WTC11 (cell line): ENCODE data around the gene AOAH. TPM values are rescaled to one million over a fixed set of nuclear protein-coding genes. Genes with fewer than 3 reads are reported as not detected.

Experiments used
- ATAC-seq: fragments of 200-7000 bp; cut with Tn5 transposase; 2 replicates; pipeline ENCODE4 v1.10.0; 2021; ENCODE audit warnings: mild to moderate bottlenecking, moderate library complexity
- CTCF ChIA-PET: fragments of 300-600 bp; sonication (Branson Sonifier 250); formaldehyde crosslinking; loops from one replicate; lab custom pipeline; 2021; ENCODE audit warnings: antibody characterized with exemption; lab: Charles Lee
- POLR2A ChIA-PET: fragments of 350-600 bp; sonication (Branson Sonifier 250); formaldehyde crosslinking; loops from one replicate; lab custom pipeline; 2021; ENCODE audit warnings: antibody characterized with exemption; lab: Charles Lee
- DNase-seq: peaks from one replicate; pipeline ENCODE4 v3.0.0; 2021; ENCODE audit warnings: low spot score
- H3K27ac Mint-ChIP-seq: 2 replicates; pipeline ENCODE4 v1.8.0; 2021; ENCODE audit warnings: mixed read lengths
- H3K27me3 Mint-ChIP-seq: 2 replicates; pipeline ENCODE4 v1.8.0; 2021; ENCODE audit warnings: low read depth, mild to moderate bottlenecking, moderate library complexity, mixed read lengths
- H3K36me3 Mint-ChIP-seq: 2 replicates; pipeline ENCODE4 v1.8.0; 2021; ENCODE audit warnings: mixed read lengths
- H3K4me1 Mint-ChIP-seq: 2 replicates; pipeline ENCODE4 v1.8.0; 2022; ENCODE audit warnings: mixed read lengths
- H3K4me3 Mint-ChIP-seq: 2 replicates; pipeline ENCODE4 v1.8.0; 2021; ENCODE audit warnings: mild to moderate bottlenecking, moderate library complexity, mixed read lengths
- H3K9me3 Mint-ChIP-seq: 2 replicates; pipeline ENCODE4 v1.8.0; 2021; ENCODE audit warnings: mixed read lengths
- AR ChIP-seq: fragments of 250-450 bp; sonication (Bioruptor Pico); IDR thresholded peaks from 2 replicates; pipeline ENCODE4 v1.9.0; 2021; ENCODE audit warnings: mild to moderate bottlenecking
- ATF6 ChIP-seq: sonication (generic); formaldehyde crosslinking; IDR thresholded peaks from 2 replicates; pipeline ENCODE4 v1.8.1; 2023; ENCODE audit warnings: mild to moderate bottlenecking, missing genetic modification reagents
- CREM ChIP-seq: sonication (generic); formaldehyde crosslinking; IDR thresholded peaks from 2 replicates; pipeline ENCODE4 v1.8.1; 2022; ENCODE audit warnings: mild to moderate bottlenecking, missing genetic modification reagents, moderate library complexity
- E2F4 ChIP-seq: sonication (generic); formaldehyde crosslinking; IDR thresholded peaks from 2 replicates; pipeline ENCODE4 v1.8.1; 2022; ENCODE audit warnings: low read depth, mild to moderate bottlenecking, moderate library complexity, missing genetic modification reagents, borderline replicate concordance
- EMX1 ChIP-seq: fragments of 250-450 bp; sonication (Bioruptor Pico); IDR thresholded peaks from 2 replicates; pipeline ENCODE4 v1.8.0; 2021; ENCODE audit warnings: mild to moderate bottlenecking
- GRHL2 ChIP-seq: fragments of 250-450 bp; sonication (Bioruptor Pico); IDR thresholded peaks from 2 replicates; pipeline ENCODE4 v1.8.0; 2022; ENCODE audit warnings: mild to moderate bottlenecking, moderate library complexity; ENCODE audit not compliant: insufficient replicate concordance, severe bottlenecking
- JAZF1 ChIP-seq: fragments of 250-450 bp; sonication (Bioruptor Pico); IDR thresholded peaks from 2 replicates; pipeline ENCODE4 v1.9.0; 2021; ENCODE audit warnings: moderate library complexity, mild to moderate bottlenecking, inconsistent platforms
- KAT7 ChIP-seq: sonication (generic); formaldehyde crosslinking; IDR thresholded peaks from 2 replicates; pipeline ENCODE4 v1.8.1; 2023; ENCODE audit warnings: missing genetic modification reagents, mild to moderate bottlenecking, borderline replicate concordance
- MAX ChIP-seq: sonication (generic); formaldehyde crosslinking; IDR thresholded peaks from 2 replicates; pipeline ENCODE4 v1.8.0; 2022; ENCODE audit warnings: mild to moderate bottlenecking, missing genetic modification reagents
- NFE2L1 ChIP-seq: sonication (generic); formaldehyde crosslinking; IDR thresholded peaks from 2 replicates; pipeline ENCODE4 v1.8.1; 2023; ENCODE audit warnings: missing genetic modification reagents
- NR1H2 ChIP-seq: sonication (generic); formaldehyde crosslinking; IDR thresholded peaks from 2 replicates; pipeline ENCODE4 v1.9.0; 2021; ENCODE audit warnings: mild to moderate bottlenecking, moderate library complexity, missing genetic modification reagents
- NR2C2 ChIP-seq: sonication (generic); formaldehyde crosslinking; IDR thresholded peaks from 2 replicates; pipeline ENCODE4 v1.8.0; 2022; ENCODE audit warnings: mild to moderate bottlenecking, missing genetic modification reagents
- NR3C1 ChIP-seq: sonication (generic); formaldehyde crosslinking; conservative IDR thresholded peaks from 2 replicates; pipeline ENCODE4 v1.8.1; 2023; ENCODE audit warnings: low read depth, mild to moderate bottlenecking, missing genetic modification reagents
- PRDM15 ChIP-seq: sonication (generic); formaldehyde crosslinking; IDR thresholded peaks from 2 replicates; pipeline ENCODE4 v1.8.0; 2022; ENCODE audit warnings: missing genetic modification reagents
- PREB ChIP-seq: sonication (generic); formaldehyde crosslinking; IDR thresholded peaks from 2 replicates; pipeline ENCODE4 v1.8.1; 2022; ENCODE audit warnings: mild to moderate bottlenecking, missing genetic modification reagents, moderate library complexity, borderline replicate concordance
- ZBTB21 ChIP-seq: sonication (generic); formaldehyde crosslinking; IDR thresholded peaks from 2 replicates; pipeline ENCODE4 v1.8.1; 2023; ENCODE audit warnings: mild to moderate bottlenecking, missing genetic modification reagents, borderline replicate concordance
- ZNF232 ChIP-seq: sonication (generic); formaldehyde crosslinking; IDR thresholded peaks from 2 replicates; pipeline ENCODE4 v1.8.0; 2022; ENCODE audit warnings: mild to moderate bottlenecking, missing genetic modification reagents
- ZNF281 ChIP-seq: sonication (generic); formaldehyde crosslinking; IDR thresholded peaks from 2 replicates; pipeline ENCODE4 v1.8.0; 2023; ENCODE audit warnings: mild to moderate bottlenecking, missing genetic modification reagents
- ZNF317 ChIP-seq: sonication (generic); formaldehyde crosslinking; IDR thresholded peaks from 2 replicates; pipeline ENCODE4 v1.8.1; 2023; ENCODE audit warnings: low read depth, mild to moderate bottlenecking, moderate library complexity, missing genetic modification reagents, borderline replicate concordance
- ZNF416 ChIP-seq: fragments of 250-450 bp; sonication (Bioruptor Pico); IDR thresholded peaks from 2 replicates; pipeline ENCODE4 v1.9.0; 2021; ENCODE audit warnings: mild to moderate bottlenecking, inconsistent platforms
- ZNF423 ChIP-seq: fragments of 250-450 bp; sonication (Bioruptor Pico); IDR thresholded peaks from 2 replicates; pipeline ENCODE4 v2.1.2; 2022; ENCODE audit warnings: mild to moderate bottlenecking, moderate library complexity
- ZNF671 ChIP-seq: fragments of 250-450 bp; sonication (Bioruptor Pico); IDR thresholded peaks from 2 replicates; pipeline ENCODE4 v1.8.0; 2021; ENCODE audit warnings: mild to moderate bottlenecking
- total RNA-seq: library from RNA; stranded (reverse); gene quantifications from 3 replicates; pipeline ENCODE4 v1.2.3, GENCODE V29; 2021

Gene AOAH
- total RNA-seq, 1 experiment from 2014 or later, result 0.31 TPM

- Mint-ChIP-seq H3K4me3 (no peak overlapping the region), H3K27me3 (0 out of 2 replicates have a peak, but pooled peaks cover under 1% of the 10 kb centered on the region), H3K36me3 (no peaks in the 10 kb centered on the region; the same call in 1 of the 2 replicates), H3K9me3 (peaks cover 20% of the 10 kb centered on the region), H3K27ac (no peak overlapping the region), H3K4me1 (peaks cover 17% of the 10 kb centered on the region)
- ChIA-PET CTCF (no interaction called here), POLR2A (interaction anchor here (1.2 kb wide), 1 partner anchor 70 kb away, joined by 3 read pairs; no protein-coding TSS in a partner anchor)
- DNase-seq (no peak), ATAC-seq (no peak)
- TF ChIP-seq ZNF317 (CRISPR knock-in tag) (no peak), GRHL2 (CRISPR knock-in tag) (no peak), MAX (no peak), CREM (no peak), NR1H2 (CRISPR knock-in tag) (no peak), ZNF232 (no peak), ZNF416 (no peak), NFE2L1 (CRISPR knock-in tag) (no peak)
- TF ChIP-seq, all 79 proteins: peak for 0
Measured at GRCh38 chr7:36741866-36742265, 17.6 kb upstream of the AOAH start.

- ChIA-PET CTCF (no interaction called here), POLR2A (no interaction called here)
- Mint-ChIP-seq H3K4me1 (peaks cover 17% of the 10 kb centered on the region), H3K36me3 (no peaks in the 10 kb centered on the region; the same call in 1 of the 2 replicates), H3K4me3 (no peak overlapping the region), H3K27ac (no peak overlapping the region), H3K27me3 (no peaks in the 10 kb centered on the region), H3K9me3 (peaks cover 20% of the 10 kb centered on the region)
- no peak for DNase-seq
- no peak for ATAC-seq
- TF ChIP-seq ZNF281 (no peak), EMX1 (no peak), NR2C2 (CRISPR knock-in tag) (no peak), NR3C1 (CRISPR knock-in tag) (no peak), ZNF423 (CRISPR knock-in tag) (no peak), AR (CRISPR knock-in tag) (no peak), ZBTB21 (CRISPR knock-in tag) (no peak), ATF6 (CRISPR knock-in tag) (no peak), ZNF671 (CRISPR knock-in tag) (no peak), JAZF1 (no peak), KAT7 (CRISPR knock-in tag) (no peak), PREB (CRISPR knock-in tag) (no peak), E2F4 (CRISPR knock-in tag) (no peak), PRDM15 (CRISPR knock-in tag) (no peak)
Measured at GRCh38 chr7:36739351-36739750, 15.1 kb upstream of the AOAH start.
